ENCODE data around the gene DLX3. TPM values are rescaled to one million over a fixed set of nuclear protein-coding genes. Genes with fewer than 3 reads are reported as not detected.

Gene DLX3
- total RNA-seq, 1 donor from 2014 or later = not detected

GRCh38 chr17:49977463-49978389 is 17.3 kb downstream of the DLX3 start:
- no peak for TF ChIP-seq CTCF (IDR thresholded peaks at IDR 0.05; ENCODE audit: borderline replicate concordance)

GRCh38 chr17:49976828-49977202 is 18.2 kb downstream of the DLX3 start:
- Histone ChIP-seq H3K36me3 (no peaks in the 10 kb centered on the region), H3K4me3 (no peak overlapping the region), H3K27me3 (ENCODE audit: low read depth) (peaks cover 100% of the 10 kb centered on the region), H3K4me1 (peaks cover 12% of the 10 kb centered on the region), H3K9me3 (replicated peaks) (no peaks in the 10 kb centered on the region), H3K27ac (replicated peaks) (no peak overlapping the region)
- intact Hi-C loops (cut with micrococcal nuclease) = no loop called here
- no peak for DNase-seq
- no peak for TF ChIP-seq CTCF (IDR thresholded peaks at IDR 0.05; ENCODE audit: borderline replicate concordance)

More at GRCh38 chr17:49977463-49978389, 17.3 kb downstream of the DLX3 start:
- Histone ChIP-seq H3K9me3 (replicated peaks) (no peaks in the 10 kb centered on the region), H3K36me3 (no peaks in the 10 kb centered on the region), H3K27me3 (ENCODE audit: low read depth) (peaks cover 99% of the 10 kb centered on the region), H3K4me1 (peaks cover 3% of the 10 kb centered on the region), H3K4me3 (no peak overlapping the region), H3K27ac (replicated peaks) (no peak overlapping the region)
- intact Hi-C loops (cut with micrococcal nuclease) = no loop called here
- DNase-seq = no peak

- Histone ChIP-seq H3K27me3 (ENCODE audit: low read depth) (peaks cover 100% of the 10 kb centered on the region), H3K9me3 (replicated peaks) (no peaks in the 10 kb centered on the region), H3K36me3 (no peaks in the 10 kb centered on the region), H3K4me3 (no peak overlapping the region), H3K4me1 (peaks cover 16% of the 10 kb centered on the region), H3K27ac (replicated peaks) (no peak overlapping the region)
- no peak for DNase-seq
- intact Hi-C loops (cut with micrococcal nuclease) = no loop called here
- TF ChIP-seq CTCF (IDR thresholded peaks at IDR 0.05; ENCODE audit: borderline replicate concordance) = no peak
Observed at GRCh38 chr17:49976163-49976827, 18.7 kb downstream of the DLX3 start.

- no peak for TF ChIP-seq CTCF (IDR thresholded peaks at IDR 0.05; ENCODE audit: borderline replicate concordance)
- Histone ChIP-seq H3K27ac (replicated peaks) (no peak overlapping the region), H3K4me1 (peaks cover 16% of the 10 kb centered on the region), H3K4me3 (no peak overlapping the region), H3K9me3 (replicated peaks) (no peaks in the 10 kb centered on the region), H3K27me3 (ENCODE audit: low read depth) (peaks cover 100% of the 10 kb centered on the region), H3K36me3 (no peaks in the 10 kb centered on the region)
- DNase-seq = no peak
- intact Hi-C loops (cut with micrococcal nuclease) = no loop called here
Observed at GRCh38 chr17:49975531-49975930, 19.5 kb downstream of the DLX3 start.

- no peaks in the 10 kb centered on the region for H3K9me3 ChIP-seq (replicated peaks)
- no peak overlapping the region for H3K4me3 ChIP-seq
- peaks cover 100% of the 10 kb centered on the region for H3K27me3 ChIP-seq (ENCODE audit: low read depth)
- H3K36me3 ChIP-seq = no peaks in the 10 kb centered on the region
- intact Hi-C loops (cut with micrococcal nuclease) = no loop called here
- TF ChIP-seq CTCF (IDR thresholded peaks at IDR 0.05; ENCODE audit: borderline replicate concordance) = no peak
- DNase-seq = no peak
- peaks cover 29% of the 10 kb centered on the region for H3K4me1 ChIP-seq
- H3K27ac ChIP-seq (replicated peaks) = no peak overlapping the region
Observed at GRCh38 chr17:49973271-49973615, 21.8 kb downstream of the DLX3 start.
